Activated CD4-positive, CD25-positive, alpha-beta regulatory T cell treated with anti-CD3 and anti-CD28 coated beads, Interleukin-2, amount 50 U/mL, for 24 hours (primary cell): ENCODE results near the gene UTF1.

Experiments
- ATAC-seq, 2 donors: fragments of 150-1000 bp; cut with Tn5 transposase; one replicate each; pipeline ENCODE4 v1.10.0; 2021; ENCODE audit warnings: mild to moderate bottlenecking in 1 of 2, moderate library complexity in 1 of 2

The UTF1 gene

DNA sequence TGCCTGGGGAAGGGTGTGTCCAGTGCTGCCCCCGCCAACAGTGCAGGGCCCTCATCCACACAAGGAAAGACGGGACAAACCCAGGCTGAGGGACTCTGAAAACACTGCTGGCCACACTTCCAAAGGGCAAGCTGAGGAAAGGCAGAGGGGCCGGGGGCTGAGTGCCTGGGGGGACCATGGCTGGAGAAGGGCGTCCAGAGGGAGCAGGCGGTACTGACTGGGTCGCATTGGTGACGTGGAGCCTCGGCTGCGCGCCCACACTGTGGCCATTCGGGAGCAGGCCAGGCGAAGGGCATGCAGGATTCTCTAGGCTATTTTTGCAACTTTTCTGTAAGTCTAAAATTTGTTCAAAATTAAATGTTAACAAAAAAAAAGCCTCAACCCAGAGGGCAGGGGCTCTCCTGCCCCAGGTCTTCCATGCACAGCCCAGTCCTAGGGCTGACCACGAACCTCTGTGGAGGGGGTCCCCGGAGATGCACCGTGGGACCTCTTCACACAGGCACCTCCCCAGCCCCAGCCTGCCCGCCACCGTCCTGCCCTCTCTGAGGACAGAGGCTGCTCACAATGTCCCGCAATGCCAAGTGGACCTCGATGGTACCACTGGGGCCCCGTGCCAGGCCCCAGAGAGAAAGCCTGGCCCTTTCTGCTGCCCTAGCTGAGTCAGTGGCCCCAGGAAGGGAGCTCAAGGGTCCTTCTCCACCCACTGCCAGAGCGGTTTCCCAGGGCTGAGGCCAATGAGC lies 36.2 kb downstream of the UTF1 start:
- no peak for ATAC-seq

DNA sequence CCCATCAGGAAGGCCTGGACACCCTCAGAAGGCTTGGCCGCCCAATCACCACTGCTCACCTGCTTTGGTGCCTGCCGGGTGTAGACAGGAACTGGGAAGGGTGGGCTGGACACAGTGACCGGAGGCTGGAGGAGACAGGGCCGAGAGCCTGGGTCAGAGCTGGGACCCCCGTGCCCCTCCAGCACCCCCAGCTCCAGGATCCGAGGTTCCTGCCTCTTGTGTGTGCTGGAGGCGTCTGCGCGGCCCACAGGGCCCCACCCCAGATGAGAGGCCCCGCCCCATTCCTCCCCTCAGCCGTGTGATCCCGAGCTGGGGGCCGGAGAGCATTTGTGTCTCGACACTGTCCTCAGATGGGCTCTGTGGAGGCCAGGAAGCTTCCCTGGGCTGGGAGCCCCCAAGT lies 37.3 kb downstream of the UTF1 start:
- no peak for ATAC-seq

GRCh38 chr10:133267829-133268228 lies 37.8 kb downstream of the UTF1 start:
- ATAC-seq: no peak

DNA sequence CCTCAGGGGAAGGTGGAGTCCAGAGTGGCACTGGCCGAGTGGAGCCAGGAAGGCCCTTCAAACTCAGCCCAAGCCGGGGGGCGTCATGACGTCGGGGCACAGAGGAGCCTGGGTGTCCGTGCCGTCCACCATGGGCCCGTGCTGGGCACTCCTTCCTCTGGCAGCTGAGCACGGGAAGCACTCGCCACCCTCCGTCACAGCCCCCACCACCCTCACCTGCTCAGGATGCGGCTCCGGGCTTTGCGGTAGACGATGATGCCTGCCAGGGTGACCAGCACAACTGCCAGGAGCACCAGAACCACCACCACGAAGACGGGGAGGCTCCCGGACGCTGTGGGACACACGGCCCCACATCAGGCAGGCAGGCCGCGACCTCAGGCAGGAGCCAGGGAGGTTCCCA lies 38.5 kb downstream of the UTF1 start:
- ATAC-seq: no peak

DNA sequence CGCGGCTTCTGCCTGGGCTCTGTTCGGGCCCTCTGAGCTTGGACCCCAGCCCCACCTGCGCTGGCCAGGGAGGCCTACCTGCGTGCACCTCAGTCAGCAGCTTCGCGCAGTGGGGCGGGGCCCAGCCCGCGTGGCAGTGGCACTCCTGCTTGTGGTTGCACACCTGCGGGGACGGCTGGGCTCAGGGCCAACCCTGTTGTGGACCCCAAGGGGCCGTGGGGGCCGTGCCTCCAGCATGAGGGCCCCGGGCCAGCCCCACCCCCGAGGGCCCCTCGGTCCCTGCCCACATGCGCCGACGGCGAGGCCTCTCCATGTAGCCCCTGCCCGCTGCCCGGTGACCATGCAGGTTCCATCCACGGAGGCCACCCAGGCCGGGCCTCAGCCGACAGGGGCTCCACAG lies 39.4 kb downstream of the UTF1 start:
- no peak for ATAC-seq

DNA sequence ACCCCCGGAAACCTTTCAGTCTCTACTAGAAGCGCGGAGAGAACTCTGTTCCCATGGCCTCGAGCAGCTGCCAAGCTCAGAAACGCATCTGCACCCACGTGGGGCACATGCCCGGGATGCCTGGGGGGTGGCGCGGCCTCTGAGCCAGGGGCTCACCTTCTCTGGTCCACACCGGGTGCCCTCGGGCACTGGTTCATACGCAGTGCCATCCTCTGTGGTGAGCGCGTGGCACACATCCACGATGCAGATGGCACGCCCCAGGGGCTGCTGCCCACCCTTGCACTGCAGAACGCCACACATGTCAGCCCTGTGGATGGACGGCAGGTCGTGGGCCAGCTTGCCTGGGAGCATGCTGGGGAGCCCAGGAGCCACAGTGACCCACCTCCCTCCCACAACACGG lies 40.2 kb downstream of the UTF1 start:
- ATAC-seq: no peak

DNA sequence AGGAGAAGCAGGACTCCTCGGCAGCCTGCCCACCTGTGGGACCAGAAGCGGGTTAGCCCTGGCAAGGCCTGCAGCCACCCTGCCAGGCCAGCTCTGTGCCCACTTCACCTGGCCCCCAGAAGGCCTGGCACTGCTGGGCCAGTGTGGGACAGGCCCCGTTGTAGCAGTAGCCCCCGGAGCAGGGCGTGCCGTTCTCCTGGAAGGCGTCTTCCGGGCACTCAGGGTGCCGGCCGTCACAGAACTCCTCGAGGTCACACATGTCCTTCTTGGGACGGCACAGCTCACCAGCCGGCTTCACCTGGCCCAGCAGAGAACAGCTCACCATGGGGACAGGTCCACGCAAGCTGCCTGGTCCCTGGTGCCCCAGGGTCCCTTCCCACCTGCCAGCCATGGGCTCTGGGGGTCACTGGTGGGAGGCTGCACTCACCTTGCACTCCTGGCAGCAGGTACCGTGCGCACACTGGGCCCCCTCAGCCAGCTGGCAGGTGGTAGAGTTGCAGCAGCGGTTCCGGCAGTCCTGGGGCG lies 40.8 kb downstream of the UTF1 start:
- ATAC-seq: no peak

DNA sequence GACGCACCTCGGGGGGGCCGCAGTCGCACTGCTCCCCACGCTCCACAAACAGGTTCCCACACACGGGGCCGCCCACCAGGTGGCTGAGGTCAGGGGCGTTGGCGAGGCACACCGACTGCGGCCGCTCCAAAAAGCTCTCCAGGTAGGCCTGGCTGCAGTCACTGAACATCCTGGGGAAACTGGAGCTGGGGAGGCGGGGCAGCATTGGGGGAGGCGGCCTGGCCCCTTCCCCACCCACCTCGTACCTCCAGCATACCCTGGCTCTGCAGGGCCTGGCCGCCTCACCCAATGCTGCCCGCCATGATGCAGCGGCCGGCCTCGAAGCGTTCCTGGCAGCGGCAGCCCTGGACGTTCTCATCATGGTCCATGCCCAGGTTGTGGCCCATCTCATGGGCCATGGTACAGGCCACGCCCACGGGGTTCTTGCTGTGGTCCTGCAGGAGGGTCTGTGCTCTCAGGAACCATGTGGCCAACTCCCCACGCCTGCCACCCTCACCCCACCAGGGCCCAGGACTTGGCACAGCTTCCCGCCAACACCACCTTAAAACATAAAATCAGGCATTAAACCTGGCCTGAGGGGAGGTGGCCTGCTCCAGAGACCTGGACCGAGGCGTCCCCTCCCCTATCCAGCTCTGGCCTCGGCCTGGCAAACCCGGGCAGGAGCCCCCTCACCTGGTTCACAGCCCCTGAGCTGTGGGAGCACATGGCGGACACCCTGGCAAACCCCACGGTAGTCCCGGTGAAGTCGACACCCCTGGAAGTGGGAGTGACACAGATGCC lies 41.7 kb downstream of the UTF1 start:
- ATAC-seq: no peak

GRCh38 chr10:133272301-133272963 lies 42.4 kb downstream of the UTF1 start:
- ATAC-seq: no peak

GRCh38 chr10:133272964-133273420 lies 43.0 kb downstream of the UTF1 start:
- ATAC-seq: no peak

GRCh38 chr10:133273534-133274143 lies 43.6 kb downstream of the UTF1 start:
- ATAC-seq: no peak

GRCh38 chr10:133274751-133275683 lies 45.0 kb downstream of the UTF1 start:
- ATAC-seq: peak; percentile 75 to 78

DNA sequence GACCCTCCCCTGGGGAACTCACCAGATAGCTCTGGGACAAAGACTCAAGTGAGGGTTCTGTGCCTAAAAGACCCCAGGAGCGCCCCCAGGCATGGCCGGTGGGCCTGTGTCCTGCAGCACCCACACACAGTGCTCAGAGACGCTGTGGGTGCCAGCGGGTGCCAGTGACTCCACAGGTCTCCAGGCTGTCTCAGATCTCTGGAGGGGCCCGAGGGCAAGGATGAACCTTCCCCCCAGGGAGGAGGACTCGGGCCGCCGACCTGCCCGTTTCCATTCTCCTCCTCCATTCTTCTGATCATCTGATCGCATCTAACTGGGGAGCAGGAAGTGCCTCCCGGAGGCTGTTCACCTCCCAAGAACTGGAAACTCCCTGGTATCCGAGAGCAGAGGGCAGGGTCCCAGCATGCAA lies 45.7 kb downstream of the UTF1 start:
- ATAC-seq: peak; percentile 33 to 44

- ATAC-seq: no peak
These were observed 46.0 kb downstream of the UTF1 start for GRCh38 chr10:133276100-133276434.

GRCh38 chr10:133276435-133277201 lies 46.6 kb downstream of the UTF1 start, which contains the start of gene ADAM8:
ADAM8 (minus strand) TSS chr10:133276868; CDS start chr10:133276817, 51 bp downstream.
- peak; percentile 41 to 44 for ATAC-seq

DNA sequence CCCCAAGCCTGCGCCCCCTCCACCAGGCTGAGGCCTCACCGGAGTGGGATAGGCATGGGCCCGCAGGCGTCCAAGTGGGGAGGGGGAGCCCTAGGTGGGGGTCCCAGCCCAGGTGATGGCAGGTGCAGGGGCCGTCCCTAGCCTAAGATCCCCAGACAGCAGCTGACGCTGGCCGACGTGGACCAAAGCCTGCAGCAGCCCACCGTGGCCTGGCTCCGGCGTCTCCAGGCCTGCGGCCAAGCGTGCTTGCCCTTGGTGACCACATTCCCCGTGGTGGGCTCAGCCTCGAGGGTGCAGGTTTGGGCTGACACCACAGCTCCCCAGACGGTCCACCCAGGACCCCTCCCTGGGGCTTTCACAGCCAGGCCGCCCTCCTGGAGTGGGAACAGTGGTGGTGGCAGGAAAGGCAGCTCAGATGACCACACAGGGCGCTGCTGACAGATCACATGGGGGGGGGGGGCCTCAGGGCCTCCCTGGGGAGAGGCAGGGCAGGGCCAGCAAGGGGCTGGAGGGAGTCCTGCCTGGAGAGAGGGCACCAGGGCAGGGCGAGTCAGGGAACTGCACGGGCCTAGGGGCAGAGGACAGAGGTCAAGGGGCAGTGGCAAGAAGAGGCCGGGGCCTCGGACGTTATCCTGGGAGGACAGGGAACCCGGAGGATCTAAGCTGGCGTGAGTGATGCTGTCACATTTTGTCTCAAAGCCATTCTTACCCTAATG lies 47.4 kb downstream of the UTF1 start:
- no peak for ATAC-seq

DNA sequence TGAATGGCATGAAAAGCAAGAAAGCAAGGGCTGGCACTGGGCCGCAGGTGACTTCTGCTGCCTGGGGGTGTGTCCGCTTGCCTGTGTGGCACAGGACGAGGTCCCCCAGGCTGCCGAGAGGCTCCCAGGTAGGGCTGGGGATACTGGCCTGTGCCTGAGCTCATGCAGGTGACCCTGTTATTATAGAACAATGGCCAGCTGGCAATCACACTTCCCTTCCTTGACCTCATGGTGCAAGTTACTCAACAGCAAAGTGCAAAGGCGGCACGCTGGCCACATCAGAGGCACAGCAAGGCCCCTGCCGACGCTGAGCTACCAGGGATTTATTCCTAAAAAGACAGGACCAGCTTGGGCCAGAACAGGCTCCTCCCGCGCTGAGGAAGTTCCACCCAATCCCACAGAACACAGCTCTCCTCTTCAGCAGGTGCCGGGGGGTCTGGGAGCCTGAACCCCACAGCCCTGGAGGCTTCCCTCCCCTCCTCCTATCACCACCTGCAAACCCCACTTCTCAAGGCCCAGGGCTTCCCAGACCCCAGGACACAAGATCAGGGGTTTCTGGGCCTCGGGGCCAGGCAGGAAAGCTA lies 48.1 kb downstream of the UTF1 start:
- ATAC-seq: no peak

GRCh38 chr10:133278577-133279265 lies 48.7 kb downstream of the UTF1 start:
- ATAC-seq: peak in 1 of 2 donors; percentile 8
